WERI-Rb-1 (cell line): Measurements from ENCODE around the gene PDCD1.
A peak's percentile ranks its signal among the peaks of the same experiment; 100 is the strongest.

Experiments used
- DNase-seq: peaks from one replicate; pipeline ENCODE4 v3.0.0-alpha.2; 2020
- H3K27ac ChIP-seq: fragments of 250-450 bp; sonication (Bioruptor Pico); 2 replicates; pipeline ENCODE4 v1.5.1; 2020; ENCODE audit warnings: mild to moderate bottlenecking, moderate library complexity
- H3K27me3 ChIP-seq: fragments of 250-450 bp; sonication (Bioruptor Pico); 2 replicates; pipeline ENCODE4 v1.5.1; 2021; ENCODE audit warnings: mild to moderate bottlenecking, low read depth, moderate library complexity; ENCODE audit not compliant: insufficient read depth, severe bottlenecking
- H3K36me3 ChIP-seq: fragments of 250-450 bp; sonication (Bioruptor Pico); 2 replicates; pipeline ENCODE4 v1.5.1; 2020; ENCODE audit warnings: mild to moderate bottlenecking, moderate library complexity
- H3K4me3 ChIP-seq: 2 replicates; pipeline ENCODE4 v1.5.1; 2011; ENCODE audit warnings: low read depth, mild to moderate bottlenecking, control low read depth, low read length
- H3K9me3 ChIP-seq: fragments of 250-450 bp; sonication (Bioruptor Pico); 2 replicates; pipeline ENCODE4 v1.5.1; 2021; ENCODE audit warnings: mild to moderate bottlenecking, moderate library complexity; ENCODE audit not compliant: severe bottlenecking
- TF ChIP-seq, protein P1 (sequence below): IDR thresholded peaks from 2 replicates; pipeline ENCODE4 v1.5.1; 2011; ENCODE audit warnings: low read depth, mild to moderate bottlenecking, control low read depth, inconsistent platforms, low read length

The PDCD1 gene

GRCh38 chr2:241812730-241813643 lies 45.7 kb downstream of the PDCD1 start:
- Histone ChIP-seq H3K36me3 (no peaks in the 10 kb centered on the region), H3K9me3 (no peaks in the 10 kb centered on the region), H3K27ac (no peak overlapping the region), H3K27me3 (no peaks in the 10 kb centered on the region), H3K4me3 (no peak overlapping the region)
- no peak for DNase-seq
- TF ChIP-seq, protein P1, sequence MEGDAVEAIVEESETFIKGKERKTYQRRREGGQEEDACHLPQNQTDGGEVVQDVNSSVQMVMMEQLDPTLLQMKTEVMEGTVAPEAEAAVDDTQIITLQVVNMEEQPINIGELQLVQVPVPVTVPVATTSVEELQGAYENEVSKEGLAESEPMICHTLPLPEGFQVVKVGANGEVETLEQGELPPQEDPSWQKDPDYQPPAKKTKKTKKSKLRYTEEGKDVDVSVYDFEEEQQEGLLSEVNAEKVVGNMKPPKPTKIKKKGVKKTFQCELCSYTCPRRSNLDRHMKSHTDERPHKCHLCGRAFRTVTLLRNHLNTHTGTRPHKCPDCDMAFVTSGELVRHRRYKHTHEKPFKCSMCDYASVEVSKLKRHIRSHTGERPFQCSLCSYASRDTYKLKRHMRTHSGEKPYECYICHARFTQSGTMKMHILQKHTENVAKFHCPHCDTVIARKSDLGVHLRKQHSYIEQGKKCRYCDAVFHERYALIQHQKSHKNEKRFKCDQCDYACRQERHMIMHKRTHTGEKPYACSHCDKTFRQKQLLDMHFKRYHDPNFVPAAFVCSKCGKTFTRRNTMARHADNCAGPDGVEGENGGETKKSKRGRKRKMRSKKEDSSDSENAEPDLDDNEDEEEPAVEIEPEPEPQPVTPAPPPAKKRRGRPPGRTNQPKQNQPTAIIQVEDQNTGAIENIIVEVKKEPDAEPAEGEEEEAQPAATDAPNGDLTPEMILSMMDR: no peak

GRCh38 chr2:241811952-241812729 lies 46.6 kb downstream of the PDCD1 start:
- TF ChIP-seq, protein P1: no peak
- DNase-seq: no peak
- Histone ChIP-seq H3K27ac (no peak overlapping the region), H3K9me3 (no peaks in the 10 kb centered on the region), H3K4me3 (no peak overlapping the region), H3K36me3 (no peaks in the 10 kb centered on the region), H3K27me3 (no peaks in the 10 kb centered on the region)

GRCh38 chr2:241811201-241811951 lies 47.3 kb downstream of the PDCD1 start:
- H3K36me3 ChIP-seq: no peaks in the 10 kb centered on the region
- H3K9me3 ChIP-seq: no peaks in the 10 kb centered on the region
- TF ChIP-seq, protein P1: no peak
- DNase-seq: no peak
- no peak overlapping the region for H3K27ac ChIP-seq
- no peak overlapping the region for H3K4me3 ChIP-seq
- H3K27me3 ChIP-seq: no peaks in the 10 kb centered on the region

DNA sequence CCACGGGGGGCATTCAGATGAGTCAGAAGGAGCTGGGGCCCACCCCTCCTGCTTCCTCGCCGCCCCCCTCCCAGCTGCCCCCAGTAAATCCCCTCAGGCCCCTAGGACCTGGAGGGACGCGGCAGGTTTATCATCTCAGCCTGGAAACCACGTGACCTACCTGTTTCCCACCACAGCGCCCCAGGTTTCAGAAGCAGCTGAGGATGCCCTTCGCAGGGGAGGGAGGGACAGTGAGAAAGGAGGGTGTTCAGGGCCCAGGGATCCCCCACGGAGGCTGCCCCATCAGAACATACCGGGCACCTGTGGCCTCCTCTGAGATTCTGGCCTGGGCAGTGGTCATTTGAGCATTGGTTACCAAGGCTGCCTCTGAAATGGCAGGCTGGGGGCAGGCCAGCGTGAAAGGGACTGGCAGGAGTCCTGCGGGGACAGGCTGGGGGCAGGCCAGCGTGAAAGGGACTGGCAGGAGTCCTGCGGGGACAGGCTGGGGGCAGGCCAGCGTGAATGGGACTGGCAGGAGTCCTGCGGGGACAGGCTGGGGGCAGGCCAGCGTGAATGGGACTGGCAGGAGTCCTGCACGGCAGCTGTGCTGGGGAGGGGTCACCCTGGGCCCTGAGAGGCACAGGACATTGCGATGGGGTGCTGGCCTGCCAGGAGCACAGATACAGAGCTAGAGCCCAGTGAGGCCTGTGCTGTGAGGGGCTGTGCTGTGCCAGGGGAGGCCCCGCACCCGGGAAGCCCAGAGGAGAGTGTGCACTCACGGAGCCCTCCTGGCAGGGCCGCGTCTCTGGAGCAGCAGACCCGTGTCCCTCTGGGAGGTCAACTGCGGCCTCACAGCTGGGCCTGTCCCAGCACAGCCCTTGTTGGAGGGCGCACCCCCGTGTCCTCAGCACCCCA lies 48.1 kb downstream of the PDCD1 start:
- TF ChIP-seq, protein P1: no peak
- Histone ChIP-seq H3K36me3 (no peaks in the 10 kb centered on the region), H3K4me3 (no peak overlapping the region), H3K27me3 (no peaks in the 10 kb centered on the region), H3K9me3 (no peaks in the 10 kb centered on the region), H3K27ac (no peak overlapping the region)
- peak; percentile 6 for DNase-seq
